Right kidney (tissue), 1 donor: ENCODE results near the gene COL3A1.

Source experiments
- DNase-seq: peaks from one replicate; pipeline ENCODE4 v3.0.0-alpha.2; 2016

The COL3A1 gene

GRCh38 chr2:189015359-189015758 lies 41.2 kb downstream of the COL3A1 start:
- DNase-seq, result no peak

- DNase-seq, result no peak
These were observed 42.2 kb downstream of the COL3A1 start for GRCh38 chr2:189016311-189016861.

- no peak for DNase-seq
These were observed 44.5 kb downstream of the COL3A1 start for GRCh38 chr2:189018631-189019030.

GRCh38 chr2:189020179-189020578 lies 46.0 kb downstream of the COL3A1 start:
- DNase-seq, result no peak

GRCh38 chr2:189022053-189022481 lies 47.9 kb downstream of the COL3A1 start:
- no peak for DNase-seq

- DNase-seq, result no peak
These were observed 48.3 kb downstream of the COL3A1 start for GRCh38 chr2:189022492-189022891.

- DNase-seq, result no peak
These were observed 50.9 kb downstream of the COL3A1 start for GRCh38 chr2:189024901-189025618.

- no peak for DNase-seq
These were observed 63.3 kb downstream of the COL3A1 start for GRCh38 chr2:189037518-189037917.

- DNase-seq, result no peak
These were observed 71.7 kb downstream of the COL3A1 start for GRCh38 chr2:189045836-189046235.

GRCh38 chr2:189046320-189046719 lies 72.1 kb downstream of the COL3A1 start:
- no peak for DNase-seq

GRCh38 chr2:189047171-189047888 lies 73.2 kb downstream of the COL3A1 start:
- no peak for DNase-seq

GRCh38 chr2:189048189-189048588 lies 74.0 kb downstream of the COL3A1 start:
- DNase-seq, result no peak

- DNase-seq, result no peak
These were observed 75.6 kb downstream of the COL3A1 start for GRCh38 chr2:189049709-189050164.

GRCh38 chr2:189050165-189050712 lies 76.1 kb downstream of the COL3A1 start:
- no peak for DNase-seq

GRCh38 chr2:189056200-189057106 lies 82.3 kb downstream of the COL3A1 start:
- DNase-seq, result no peak

- no peak for DNase-seq
These were observed 83.1 kb downstream of the COL3A1 start for GRCh38 chr2:189057316-189057715.

GRCh38 chr2:189060096-189060642 lies 86.0 kb downstream of the COL3A1 start:
- DNase-seq, result no peak
